Endothelial cell of umbilical vein (primary cell): Measurements from ENCODE around the gene SNORC.
"Not testable (repeated sequence)": the region's sequence is repeated elsewhere in the genome, so short reads cannot be mapped to it uniquely, and the experiment has no call there.

Experiments used
- CTCF ChIP-seq, 2 donors: IDR thresholded peaks; 1 replicate in 1 of 2; 2 replicates in 1 of 2; pipeline ENCODE4 v1.5.1; 2011; ENCODE audit warnings: low read length in 2 of 2, mild to moderate bottlenecking in 2 of 2, moderate library complexity in 2 of 2, control low read depth in 1 of 2, inconsistent platforms in 1 of 2, low read depth in 1 of 2; ENCODE audit not compliant: insufficient read depth in 1 of 2; ENCODE audit errors: extremely low read depth in 1 of 2
- EZH2 ChIP-seq: IDR thresholded peaks from 2 replicates; pipeline ENCODE4 v1.6.1; 2012; ENCODE audit warnings: borderline replicate concordance, low read depth, mild to moderate bottlenecking, moderate library complexity, low read length, inconsistent platforms; ENCODE audit not compliant: severe bottlenecking
- JUN ChIP-seq: IDR thresholded peaks from 2 replicates; pipeline ENCODE4 v1.6.1; 2011; ENCODE audit warnings: borderline replicate concordance, low read depth; ENCODE audit not compliant: insufficient read length, insufficient read depth
- POLR2A ChIP-seq: IDR thresholded peaks from 2 replicates; pipeline ENCODE4 v1.6.1; 2012; ENCODE audit warnings: low read depth, mild to moderate bottlenecking, control low read depth, low read length
- POLR2AphosphoS5 ChIP-seq: IDR thresholded peaks from 2 replicates; pipeline ENCODE4 v1.6.1; 2012; ENCODE audit warnings: low read depth, mild to moderate bottlenecking, control low read depth, low read length, moderate library complexity; ENCODE audit not compliant: insufficient read depth

GRCh38 chr2:232852081-232852480 lies 18.0 kb upstream of the SNORC start:
- not testable (repeated sequence) for TF ChIP-seq POLR2AphosphoS5; CTCF (IDR thresholded peaks at IDR 0.05; ENCODE audit: extremely low read depth in 1 of 2, insufficient read depth in 1 of 2, low read depth in 1 of 2, low read length in 2 of 2); POLR2A; EZH2; JUN
